Inferior parietal cortex (tissue), 1 donor: ENCODE results near the gene ITPK1.

ENCODE experiments used
- DNase-seq: peaks from one replicate; pipeline ENCODE4 v3.0.0-alpha.2; 2016; ENCODE audit errors: extremely low spot score

The ITPK1 gene

DNA sequence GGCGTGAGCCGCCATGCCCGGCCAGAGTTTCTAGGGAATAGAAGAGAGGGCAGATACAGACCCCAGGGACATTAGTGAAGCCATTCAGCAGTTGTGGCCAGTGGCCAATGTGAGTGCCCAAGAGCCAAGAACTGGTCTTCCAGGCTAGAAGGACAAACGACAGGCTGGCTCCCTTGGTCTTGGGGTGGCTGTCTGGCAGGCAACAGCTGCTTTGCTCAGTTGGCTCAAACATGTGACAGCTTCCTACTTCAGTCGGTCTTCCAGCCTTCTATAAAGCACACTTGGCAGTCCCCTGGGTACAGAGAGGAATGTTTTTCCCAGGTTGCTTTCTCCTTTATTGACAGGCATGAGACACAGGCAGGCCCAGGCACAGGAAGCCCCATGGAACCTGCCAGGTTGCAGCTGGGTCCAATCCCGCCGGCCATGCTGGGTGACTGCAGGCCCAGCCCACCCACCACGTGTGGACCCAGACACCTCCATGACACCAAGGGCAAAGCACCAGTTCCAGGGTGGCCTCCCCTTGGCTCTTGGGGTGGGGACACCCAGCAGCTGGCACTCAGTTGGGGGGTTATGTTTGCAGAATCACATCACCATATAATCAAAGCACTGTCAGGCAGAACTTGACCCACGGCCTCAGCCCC is 177.4 kb downstream of the ITPK1 start:
- DNase-seq: no peak

DNA sequence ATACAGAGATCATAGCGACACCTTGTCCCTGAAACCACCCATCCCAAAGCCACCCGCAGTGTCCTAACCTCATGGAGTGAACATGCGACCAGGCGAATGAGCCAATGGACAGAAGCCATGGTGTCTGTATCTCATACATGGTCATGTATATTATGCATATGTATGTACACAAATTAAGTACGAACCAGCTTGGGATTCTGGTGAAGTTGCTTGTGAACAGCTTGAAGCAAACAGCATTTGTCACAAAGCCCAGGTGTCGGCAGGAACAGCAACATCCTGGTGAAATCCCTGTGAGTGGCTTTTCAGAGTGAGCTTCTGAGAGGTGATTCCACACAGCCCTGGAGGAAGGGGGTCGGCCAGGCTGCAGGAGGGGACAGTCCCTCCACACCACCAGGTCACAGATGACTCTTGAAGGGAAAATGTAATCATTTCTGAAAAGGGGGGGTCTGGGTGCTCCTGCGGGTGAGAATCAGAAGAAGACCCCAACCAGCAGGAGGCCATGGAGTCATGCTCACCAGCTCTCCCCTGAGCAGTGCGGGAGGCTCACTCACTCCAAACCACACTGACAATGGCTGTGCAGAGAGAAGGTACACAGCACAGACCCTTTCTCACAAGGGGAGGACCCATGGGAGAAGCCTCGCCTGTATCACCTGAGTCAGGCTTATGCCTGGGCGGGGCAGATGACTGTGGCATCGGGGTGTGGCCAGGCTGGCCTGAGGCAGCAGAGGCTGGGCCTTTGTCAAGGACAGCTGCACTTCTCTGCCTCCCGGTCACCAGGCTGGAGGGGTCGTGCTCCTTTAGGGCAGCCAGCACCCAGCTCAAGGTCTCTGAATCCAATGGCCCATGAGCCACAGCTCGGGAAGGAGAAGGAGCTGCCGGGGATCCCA is 178.4 kb downstream of the ITPK1 start:
- no peak for DNase-seq

DNA sequence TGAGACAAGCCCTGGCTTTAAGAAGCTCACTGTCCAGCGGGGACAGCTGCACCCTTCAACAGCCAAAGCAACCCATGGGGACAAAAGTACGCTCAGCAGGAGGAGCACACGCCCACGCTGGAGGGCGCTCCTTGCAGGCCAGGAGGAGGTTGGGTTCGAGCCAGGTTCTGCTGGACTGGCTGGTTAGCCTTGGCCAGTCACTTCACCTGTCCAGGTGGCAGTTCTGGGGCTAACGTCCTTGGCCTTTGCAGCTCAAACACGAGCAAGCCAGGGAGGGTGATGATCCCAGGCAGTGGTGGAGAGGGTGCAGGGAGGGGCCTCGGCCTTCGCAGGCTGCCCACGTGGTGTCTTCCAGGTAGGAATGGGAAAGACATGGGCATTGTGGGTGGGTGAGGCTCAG is 179.6 kb downstream of the ITPK1 start:
- no peak for DNase-seq

DNA sequence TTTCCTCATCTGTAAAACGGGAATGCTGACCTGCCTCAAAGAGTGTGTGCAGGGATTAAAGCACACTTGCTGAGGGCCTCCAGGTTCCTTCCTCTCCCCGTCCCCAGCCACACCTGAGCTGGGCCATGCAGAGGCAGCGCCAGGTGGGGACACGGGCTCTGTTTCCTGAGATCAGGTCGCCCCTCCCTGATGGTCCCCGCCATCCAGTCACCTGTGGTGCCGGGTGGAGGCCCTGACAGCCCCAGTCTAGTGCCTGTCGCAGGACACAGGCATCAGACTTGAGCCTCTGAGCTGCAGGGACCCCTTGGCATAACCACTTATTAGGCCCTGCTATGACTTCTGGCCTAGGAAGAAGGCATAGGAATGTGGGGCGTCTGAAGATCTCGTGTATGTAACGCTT is 180.3 kb downstream of the ITPK1 start:
- DNase-seq: no peak

DNA sequence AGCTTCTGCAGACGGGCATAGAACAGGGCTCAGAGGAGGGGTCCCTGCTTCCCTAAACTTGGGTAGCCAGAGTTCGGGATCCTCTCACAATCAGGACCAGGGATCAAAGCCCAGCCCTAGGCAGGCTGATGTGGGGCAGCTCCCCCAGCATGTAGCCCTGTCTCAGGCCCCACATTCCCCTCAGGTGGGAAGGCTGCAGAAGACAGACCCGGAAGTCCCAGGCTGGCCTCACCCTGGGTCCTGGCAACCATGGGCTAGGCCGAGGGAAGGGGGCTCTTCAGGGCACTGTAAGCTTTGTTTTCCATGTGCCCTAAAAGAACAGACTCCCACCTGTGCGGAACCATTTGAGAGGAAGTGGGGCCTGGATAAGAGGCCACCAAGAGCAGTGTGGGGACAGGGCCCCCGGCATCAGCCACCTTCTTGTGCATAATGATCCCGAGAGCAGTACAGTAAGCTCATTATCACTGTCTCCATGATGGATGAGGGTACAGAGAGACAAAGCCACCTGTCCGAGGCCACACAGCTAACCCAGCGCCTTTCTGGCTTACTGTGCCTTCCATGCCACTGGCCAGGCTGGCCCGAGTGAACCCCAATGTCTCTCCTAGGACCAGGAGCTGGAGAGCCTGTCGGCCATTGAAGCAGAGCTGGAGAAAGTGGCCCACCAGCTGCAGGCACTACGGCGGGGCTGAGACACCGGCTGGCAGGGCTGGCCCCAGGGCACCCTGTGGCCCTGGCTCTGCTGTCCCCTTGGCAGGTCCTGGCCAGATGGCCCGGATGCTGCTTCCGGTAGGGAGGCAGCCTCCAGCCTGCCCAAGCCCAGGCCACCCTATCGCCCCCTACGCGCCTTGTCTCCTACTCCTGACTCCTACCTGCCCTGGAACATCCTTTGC is 181.3 kb downstream of the ITPK1 start:
- no peak for DNase-seq

DNA sequence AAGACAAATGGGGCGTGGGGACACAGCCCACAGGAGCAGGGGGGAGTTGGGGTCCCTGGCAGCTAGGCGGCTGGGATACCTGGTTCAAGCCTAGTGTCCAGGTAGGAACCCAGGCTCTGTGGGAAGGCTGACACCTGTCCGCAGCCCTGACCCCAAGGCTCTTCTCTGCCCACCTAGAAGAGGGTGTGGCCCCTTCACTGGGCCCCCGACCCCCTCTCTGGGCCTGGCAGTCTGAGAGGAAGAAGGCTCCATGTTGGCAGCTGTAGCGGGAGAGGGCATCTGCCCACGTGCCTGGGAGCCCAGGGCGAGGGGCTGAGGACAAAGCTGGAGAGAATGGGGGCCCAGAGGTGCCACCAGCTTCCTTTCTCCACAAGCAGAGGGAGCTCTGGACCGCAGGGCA is 182.2 kb downstream of the ITPK1 start:
- no peak for DNase-seq

DNA sequence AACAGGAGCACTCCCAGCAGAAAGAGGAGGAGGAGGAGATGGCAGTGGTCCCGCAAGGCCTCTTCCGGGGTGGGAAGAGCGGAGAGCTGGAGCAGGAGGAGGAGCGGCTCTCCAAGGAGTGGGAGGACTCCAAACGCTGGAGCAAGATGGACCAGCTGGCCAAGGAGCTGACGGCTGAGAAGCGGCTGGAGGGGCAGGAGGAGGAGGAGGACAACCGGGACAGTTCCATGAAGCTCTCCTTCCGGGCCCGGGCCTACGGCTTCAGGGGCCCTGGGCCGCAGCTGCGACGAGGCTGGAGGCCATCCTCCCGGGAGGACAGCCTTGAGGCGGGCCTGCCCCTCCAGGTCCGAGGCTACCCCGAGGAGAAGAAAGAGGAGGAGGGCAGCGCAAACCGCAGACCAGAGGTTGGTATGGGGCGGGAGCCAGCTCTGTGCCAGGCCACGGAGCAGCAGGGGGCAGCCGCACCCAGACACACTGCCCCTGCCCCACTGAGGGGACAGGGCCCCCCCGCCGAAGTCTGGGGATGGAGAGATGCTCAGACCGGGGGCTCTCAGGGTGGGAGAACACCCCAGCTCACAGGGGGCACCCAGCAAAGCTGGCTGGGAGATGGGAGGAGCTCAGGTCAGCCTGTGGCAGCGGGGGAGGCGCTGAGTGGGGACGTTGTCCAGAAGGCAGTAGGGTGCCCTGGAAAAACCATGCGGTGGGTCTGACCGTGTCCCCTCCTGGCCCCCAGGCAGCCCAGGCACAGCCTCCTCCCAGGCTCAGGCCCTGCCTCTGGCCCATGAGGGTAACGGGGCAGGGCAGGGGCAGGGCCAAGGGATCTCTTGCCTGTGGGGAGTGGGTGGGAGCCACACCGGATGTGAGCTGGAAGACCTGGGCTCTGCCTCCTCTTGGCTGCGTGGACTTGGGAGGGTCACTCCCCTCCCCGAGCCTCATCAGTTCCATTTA is 183.0 kb downstream of the ITPK1 start:
- no peak for DNase-seq

DNA sequence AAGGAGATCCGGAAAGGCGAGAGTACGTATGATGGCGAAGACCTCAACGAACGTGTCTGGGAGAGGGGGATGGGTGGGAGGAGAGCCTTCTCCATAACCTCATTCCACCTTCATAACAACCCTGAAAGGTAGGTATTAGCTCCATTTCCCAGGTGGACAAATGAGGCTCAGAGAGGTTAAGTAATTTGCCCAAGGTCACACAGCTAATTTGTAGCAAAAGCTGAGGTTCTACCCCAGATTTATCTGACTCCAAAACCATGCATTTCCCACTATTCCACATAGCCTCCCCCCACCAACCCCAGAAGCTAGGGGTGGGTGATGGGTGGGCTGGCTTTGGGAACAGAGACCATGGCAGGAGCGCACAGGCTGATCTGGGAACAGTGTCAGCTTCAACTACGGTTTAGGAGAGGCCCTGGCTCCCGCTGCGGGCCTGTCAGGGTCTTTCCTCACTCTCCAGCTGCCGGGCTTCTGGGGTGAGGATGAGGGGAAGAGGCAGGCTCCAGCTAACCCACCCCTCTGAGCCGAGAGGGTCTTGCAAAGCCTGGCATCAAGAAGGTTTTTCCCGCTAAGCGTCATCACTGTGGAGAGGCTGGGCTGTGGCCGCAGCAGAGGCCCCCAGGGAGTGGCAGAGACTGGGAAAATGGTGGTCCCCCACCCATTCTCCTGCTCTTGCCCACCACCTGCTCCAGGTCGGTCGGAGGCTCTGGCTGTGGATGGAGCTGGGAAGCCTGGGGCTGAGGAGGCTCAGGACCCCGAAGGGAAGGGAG is 183.9 kb downstream of the ITPK1 start:
- DNase-seq: no peak

DNA sequence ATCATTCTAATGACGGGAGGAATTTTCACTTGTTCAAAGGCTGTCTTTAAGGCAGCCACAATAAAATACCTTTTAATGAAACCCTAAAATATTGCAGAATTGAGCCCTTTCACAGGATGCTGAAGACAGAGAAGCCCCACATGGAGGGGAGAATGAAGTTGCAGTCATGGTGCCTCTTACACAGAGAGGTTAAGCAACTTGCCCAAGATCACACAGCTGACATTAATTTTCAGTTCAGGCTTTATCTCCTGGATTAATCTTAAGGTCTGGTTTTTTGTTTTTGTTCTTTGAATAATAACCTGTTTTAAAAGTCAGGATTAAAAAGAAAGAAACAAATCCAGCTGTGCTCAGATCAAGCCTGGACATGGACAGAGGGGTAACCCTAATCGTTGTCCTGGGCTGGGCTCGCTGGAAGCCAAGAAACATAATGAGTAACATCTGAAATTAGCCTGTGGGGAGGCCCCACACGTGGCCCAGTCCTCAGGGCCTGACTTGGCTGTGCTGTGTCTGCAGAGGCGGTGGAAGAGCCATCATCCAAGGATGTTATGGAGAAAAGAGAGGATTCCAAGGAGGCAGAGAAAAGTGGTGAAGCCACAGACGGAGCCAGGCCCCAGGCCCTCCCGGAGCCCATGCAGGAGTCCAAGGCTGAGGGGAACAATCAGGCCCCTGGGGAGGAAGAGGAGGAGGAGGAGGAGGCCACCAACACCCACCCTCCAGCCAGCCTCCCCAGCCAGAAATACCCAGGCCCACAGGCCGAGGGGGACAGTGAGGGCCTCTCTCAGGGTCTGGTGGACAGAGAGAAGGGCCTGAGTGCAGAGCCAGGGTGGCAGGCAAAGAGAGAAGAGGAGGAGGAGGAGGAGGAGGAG is 184.8 kb downstream of the ITPK1 start:
- no peak for DNase-seq

DNA sequence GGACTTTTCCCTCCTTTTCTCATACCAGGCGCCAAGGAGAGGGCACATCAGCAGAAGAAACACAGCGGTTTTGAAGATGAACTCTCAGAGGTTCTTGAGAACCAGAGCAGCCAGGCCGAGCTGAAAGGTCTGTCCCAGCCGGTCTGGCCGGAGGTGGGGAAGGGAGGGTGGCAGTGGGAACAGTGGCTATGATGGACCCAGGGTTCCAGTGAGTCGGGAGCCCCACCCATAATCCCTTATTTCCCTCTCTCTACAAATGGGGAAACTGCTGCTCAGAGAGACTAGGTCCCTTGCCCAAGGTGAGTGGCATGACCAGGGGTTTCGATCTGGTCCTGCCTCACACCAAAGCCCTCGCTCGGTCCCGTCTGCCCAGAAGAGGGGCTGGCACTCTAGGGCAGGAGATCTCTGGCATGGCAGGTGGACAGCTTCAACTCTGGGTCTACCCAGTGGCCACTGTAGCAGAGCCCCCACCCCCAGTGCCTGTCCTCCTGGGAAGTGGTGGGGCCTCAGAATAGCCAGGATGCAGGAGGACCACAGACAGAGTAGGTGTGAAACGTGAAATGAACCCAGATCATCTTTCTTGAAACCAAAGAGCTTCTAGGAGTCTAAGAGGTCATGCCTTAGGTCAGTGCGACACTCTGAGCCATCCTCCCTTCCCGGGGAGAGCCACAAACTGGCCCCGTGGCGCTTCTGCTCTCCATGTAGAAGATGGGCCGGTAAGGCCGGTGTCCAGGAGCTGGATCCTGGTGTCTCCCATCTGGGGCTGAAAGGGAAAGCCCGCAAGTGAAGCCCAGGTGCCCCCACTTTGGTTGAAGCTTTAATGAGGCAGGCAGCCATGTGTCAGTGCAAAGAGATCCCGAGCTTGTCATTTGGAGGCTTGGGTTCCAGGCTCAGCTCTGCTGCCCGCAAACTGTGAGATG is 185.8 kb downstream of the ITPK1 start:
- DNase-seq: no peak

DNA sequence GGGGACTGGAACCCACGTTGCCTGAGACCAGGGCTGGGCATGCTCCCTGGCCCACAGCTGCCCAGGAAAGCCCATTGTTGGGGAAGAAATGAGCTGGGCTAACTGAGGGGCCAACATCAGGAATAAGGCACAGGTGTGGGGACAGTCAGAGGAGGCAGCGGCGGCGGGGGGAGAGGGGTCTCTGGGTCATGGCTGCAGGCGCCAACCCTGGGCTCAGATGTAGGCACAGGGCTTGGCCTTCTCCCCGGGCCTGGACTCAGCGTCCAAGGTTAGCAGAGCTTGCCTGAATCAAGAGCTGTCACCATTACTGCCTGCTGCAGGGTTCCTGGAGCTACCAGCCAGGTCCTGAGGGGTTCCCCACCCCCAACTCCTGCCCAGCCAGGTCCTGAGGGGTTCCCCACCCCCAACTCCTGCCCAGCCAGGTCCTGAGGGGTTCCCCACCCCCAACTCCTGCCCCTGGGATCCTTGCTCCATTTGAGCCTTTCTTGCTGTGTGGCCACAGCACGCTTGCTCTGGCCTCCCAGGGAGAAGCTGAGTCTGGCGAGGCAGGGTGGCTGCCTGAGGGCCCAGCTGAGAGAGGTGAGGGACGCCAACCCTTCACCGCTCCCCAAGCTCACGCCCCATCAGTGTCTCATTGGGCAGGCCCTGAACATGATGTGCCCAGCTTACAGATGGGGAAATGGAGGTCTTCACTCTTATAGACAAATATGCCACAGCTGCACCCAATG is 186.6 kb downstream of the ITPK1 start:
- DNase-seq: no peak

DNA sequence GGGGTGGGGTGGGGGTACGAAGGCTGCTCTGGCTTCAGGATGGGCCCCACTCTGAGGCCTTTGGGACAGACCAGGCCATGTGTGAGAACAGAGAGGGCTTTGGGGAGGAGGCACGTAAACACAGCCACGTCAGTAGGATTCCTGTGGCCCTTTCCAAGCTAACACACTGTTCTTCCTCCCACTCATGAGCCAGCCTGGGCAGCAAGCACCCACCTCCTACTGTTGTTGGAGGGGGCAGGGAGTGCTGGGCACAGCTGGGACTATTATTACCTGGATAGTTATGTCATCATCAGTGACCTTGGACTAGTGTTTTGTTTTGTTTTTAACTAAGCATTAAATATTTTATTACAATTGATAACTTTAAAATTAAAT is 187.5 kb downstream of the ITPK1 start:
- no peak for DNase-seq

DNA sequence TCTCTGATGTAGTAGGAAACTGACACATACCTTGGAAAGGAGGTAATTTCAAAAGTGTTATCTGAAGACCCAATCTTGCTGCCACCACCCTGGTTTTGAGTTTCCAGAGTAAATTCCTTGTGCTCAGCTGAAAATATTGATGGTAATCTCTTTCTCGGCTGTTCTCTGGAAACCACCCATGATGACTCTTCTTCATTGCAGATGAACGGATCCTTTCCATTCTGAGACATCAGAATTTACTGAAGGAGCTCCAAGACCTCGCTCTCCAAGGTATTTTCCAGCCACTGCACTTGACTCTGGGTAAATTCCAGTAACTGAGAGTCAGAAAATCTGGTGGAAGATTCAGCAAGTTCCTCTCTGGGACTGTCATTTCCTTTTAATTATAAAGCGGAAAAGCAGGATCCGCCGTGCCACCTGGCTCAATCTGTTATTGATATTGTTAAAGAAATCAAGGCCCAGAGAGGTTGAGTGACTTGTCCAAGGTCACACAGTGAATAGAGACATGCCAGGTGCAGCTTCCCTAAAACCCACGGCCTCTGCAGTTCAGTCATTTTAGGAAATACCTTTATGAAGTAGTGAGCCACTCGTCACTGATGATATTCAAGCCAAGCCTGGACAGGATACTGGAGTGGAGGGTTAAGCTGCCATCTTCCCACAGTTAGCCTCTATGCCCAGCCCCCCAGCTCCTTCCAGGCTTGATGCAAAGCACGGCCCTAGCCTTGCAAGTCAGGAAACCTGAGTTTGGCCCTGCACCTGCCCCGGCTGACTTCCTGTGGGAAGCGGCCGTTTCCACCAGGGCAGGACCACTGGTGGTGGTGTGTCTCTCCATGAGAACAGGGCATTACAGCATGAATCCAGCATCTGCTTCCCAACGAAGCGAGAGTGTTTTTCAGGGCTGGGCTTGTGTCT is 188.1 kb downstream of the ITPK1 start:
- no peak for DNase-seq

DNA sequence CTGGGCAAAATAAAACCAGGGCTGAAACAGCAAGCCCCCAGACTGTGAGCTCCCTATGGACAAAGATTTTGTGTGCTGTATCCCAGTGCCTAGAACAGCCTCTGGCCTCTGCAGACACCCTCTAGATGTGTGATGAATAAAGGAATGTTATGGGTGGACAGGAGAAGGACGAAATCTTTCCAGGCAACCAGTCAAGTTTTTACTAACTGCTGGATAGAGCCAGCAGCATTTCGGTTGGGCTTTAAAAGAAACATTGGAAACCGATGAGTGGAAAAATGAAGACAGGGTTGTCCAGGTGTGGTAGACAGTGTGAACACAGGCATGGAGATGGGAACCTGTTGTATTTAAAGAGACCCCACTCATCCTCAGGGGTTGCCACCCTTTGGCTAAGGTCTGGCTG is 188.8 kb downstream of the ITPK1 start:
- DNase-seq: no peak

DNA sequence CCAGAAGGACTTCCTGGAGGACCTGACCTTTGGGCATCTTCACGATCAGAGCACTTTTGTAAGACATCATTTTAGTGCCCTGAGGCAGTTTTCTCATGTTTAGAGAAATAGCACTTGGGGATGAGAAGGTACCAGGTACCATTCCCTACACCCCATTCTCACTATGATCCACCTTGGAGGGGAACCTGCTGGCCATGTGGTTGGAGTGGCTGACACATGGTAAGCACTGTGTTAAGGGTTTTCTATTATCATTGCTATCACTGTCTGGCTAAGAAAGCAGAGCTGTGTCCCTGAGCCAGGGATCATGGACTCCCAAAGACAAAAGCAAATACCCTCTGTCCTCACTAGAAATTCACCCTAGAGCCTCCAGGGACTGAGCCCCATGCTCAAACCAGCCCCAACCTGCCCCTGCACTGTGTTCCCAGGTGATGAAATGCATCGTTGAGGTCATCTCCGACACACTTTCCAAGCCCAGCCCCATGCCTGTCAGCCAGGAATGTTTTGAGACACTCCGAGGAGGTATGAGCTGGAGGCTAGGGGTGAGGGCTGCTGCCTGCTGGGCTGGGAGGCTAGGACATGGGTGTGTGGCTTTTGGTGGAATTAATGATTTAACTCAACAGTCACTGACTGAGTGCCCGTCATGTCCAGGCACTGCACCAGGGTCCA is 189.4 kb downstream of the ITPK1 start:
- DNase-seq: no peak

DNA sequence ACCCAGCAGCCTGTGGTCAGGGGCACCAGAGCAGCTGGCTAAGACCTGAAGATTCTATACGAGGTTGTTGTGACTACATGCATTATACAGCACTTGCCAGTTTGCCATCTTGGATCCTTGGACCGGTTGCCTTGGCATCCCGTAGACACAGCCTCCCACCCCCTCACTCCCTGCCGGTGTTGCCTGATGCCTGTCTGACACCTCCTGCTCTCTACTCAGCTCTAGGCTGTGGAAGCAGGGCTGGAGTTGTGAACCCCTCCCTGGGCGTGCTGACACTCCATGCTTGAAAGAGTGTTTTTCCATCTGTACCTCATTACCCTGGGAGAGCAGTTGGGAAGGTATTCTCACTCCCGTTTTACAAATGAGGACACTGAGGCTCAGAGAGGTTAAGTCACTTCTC is 190.3 kb downstream of the ITPK1 start:
- no peak for DNase-seq
